SK-N-MC (cell line): ENCODE results near the gene NPLOC4.

Experiments used
- DNase-seq: peaks from one replicate; pipeline ENCODE4 v3.0.0-alpha.2; 2011; ENCODE audit warnings: low read depth, low spot score
- H3K27ac ChIP-seq: fragments of 200-600 bp; sonication (generic); 2 replicates; pipeline ENCODE4 v1.5.1; 2016; ENCODE audit warnings: mixed run types
- H3K36me3 ChIP-seq: fragments of 200-600 bp; sonication (generic); 2 replicates; pipeline ENCODE4 v1.6.1; 2017; ENCODE audit warnings: antibody characterized with exemption, low read length, mixed read lengths; ENCODE audit not compliant: insufficient read depth
- H3K4me3 ChIP-seq: fragments of 200-600 bp; sonication (generic); 2 replicates; pipeline ENCODE4 v1.5.1; 2016
- H3K9ac ChIP-seq: fragments of 200-600 bp; sonication (generic); 2 replicates; pipeline ENCODE4 v1.8.0; 2017; ENCODE audit warnings: mixed run types, mixed read lengths; ENCODE audit not compliant: insufficient read length
- H3K9me3 ChIP-seq: fragments of 200-600 bp; sonication (generic); 2 replicates; pipeline ENCODE4 v1.6.1; 2017; ENCODE audit warnings: low read depth, mild to moderate bottlenecking, antibody characterized with exemption, low read length, moderate library complexity, mixed read lengths
- EZH2 ChIP-seq: fragments of 200-600 bp; sonication (generic); IDR thresholded peaks from one replicate; pipeline ENCODE4 v1.6.1; 2017; ENCODE audit warnings: antibody characterized with exemption
- FOXP2 ChIP-seq: optimal IDR thresholded peaks from 2 replicates; pipeline ENCODE3; 2011; ENCODE audit warnings: mild to moderate bottlenecking, moderate library complexity; ENCODE audit not compliant: insufficient read depth; ENCODE audit errors: extremely low read length, control extremely low read depth
- POLR2AphosphoS5 ChIP-seq: IDR thresholded peaks from 2 replicates; pipeline ENCODE4 v1.6.1; 2012; ENCODE audit warnings: mild to moderate bottlenecking, low read depth, low read length, borderline replicate concordance

Gene NPLOC4

GRCh38 chr17:81528651-81529436, 108.1 kb downstream of the NPLOC4 start:
- Histone ChIP-seq H3K9me3 (no peaks in the 10 kb centered on the region), H3K9ac (no peak overlapping the region), H3K27ac (no peak overlapping the region), H3K4me3 (no peak overlapping the region), H3K36me3 (no peaks in the 10 kb centered on the region)
- TF ChIP-seq POLR2AphosphoS5 (no peak), EZH2 (no peak), FOXP2 (no peak)
- no peak for DNase-seq

GRCh38 chr17:81528384-81528650, 108.6 kb downstream of the NPLOC4 start:
- TF ChIP-seq POLR2AphosphoS5: no peak
- TF ChIP-seq EZH2: no peak
- TF ChIP-seq FOXP2: no peak
- Histone ChIP-seq H3K4me3 (no peak overlapping the region), H3K36me3 (no peaks in the 10 kb centered on the region), H3K9me3 (no peaks in the 10 kb centered on the region), H3K9ac (no peak overlapping the region), H3K27ac (no peak overlapping the region)
- DNase-seq: no peak

DNA sequence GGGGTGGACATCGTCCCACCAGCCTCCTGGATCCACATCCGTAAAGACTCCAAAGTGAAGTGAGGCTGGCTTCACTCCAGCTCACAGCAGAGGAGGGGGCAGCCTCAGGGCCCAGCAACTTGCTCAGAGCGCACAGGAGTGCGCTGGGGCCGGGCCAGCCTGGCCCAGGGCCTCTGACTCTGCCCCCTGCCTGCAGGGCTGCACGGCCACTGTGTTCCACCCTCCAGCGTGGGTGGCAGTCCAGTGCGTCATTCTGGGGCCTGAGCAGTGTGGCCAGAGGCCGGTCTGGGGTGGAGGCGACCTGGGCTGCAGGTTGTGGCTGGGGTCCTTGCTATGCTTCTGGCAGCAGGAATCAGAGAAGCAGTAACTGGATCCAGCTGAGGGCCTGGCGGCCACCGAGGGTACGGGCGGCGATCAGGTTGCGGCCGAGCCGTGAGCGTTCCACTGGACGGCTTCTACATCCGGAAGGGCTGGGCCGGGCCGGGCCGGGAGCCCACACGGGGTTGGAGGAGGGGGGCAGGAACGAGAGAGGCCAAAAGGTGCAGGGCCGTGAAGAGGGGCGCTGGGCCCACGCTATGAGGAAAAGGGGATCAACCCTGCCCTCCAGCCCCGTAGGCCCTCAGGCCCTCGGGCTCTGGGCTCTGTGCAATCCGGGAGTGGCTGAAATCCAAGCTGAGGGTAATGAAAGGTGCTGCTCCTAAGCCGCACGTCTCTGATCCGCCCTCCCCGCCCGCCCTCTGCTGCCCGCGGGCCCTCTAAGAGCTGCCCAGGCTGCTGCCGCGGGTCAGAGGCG, 109.1 kb downstream of the NPLOC4 start, which contains the start of gene FSCN2:
Gene FSCN2, plus strand, starts transcription at position 787 of the 793 bp plus-strand sequence. CDS start 155 bp downstream, outside the sequence.
- no peak within 1 kb of the TSS for H3K4me3 ChIP-seq
- DNase-seq: no peak
- no peak within 1 kb of the TSS for H3K9ac ChIP-seq
- H3K27ac ChIP-seq: no peak within 1 kb of the TSS
- TF ChIP-seq EZH2 (no peak), POLR2AphosphoS5 (no peak), FOXP2 (no peak)
- no peaks in the 10 kb centered on the region for H3K9me3 ChIP-seq
- no peaks in the 10 kb centered on the region for H3K36me3 ChIP-seq

DNA sequence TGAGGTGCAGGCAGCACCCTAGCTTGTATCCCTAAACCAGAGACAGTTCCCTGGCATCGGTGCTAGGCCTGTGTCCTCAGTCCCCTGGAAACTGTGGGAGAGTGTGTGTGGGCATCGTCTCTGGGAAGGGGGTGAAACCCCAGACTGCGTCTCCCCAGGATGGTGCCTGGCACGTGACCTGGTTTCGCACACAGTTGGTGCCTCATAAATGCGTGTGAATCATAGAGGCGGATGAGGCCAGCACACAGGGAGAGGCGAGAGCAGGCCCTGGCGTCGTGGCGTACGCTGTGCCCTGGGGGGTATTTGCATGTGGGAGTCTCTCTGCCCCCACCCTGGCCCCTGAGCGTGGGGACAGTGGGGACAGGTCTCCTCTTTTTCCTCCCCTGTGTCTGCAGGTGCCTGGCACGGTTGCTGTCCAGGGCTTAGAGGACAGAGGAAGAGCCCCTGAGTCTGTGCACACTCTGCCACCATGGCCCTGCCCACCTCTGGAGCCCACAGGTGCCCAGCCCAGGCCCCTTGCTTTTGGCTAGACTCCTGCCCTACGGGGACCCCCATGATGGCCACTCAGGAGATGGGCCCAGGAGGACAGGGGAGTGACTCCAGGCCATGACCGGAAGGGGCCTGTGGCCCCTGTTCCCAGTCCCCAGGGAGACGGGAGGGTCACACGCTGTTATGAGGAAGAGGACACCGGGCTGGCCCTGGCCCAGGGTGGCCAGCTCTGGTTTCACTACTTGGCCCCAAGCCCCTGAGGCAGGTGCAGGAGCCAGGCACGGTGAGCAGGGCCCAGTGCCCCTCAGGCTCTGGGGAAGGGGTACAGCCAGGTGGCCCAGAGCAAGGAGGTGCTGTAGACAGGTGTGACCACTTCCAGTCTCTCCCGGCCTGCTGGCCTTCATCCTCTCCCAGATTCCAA, 110.0 kb downstream of the NPLOC4 start:
- Histone ChIP-seq H3K4me3 (no peak overlapping the region), H3K9me3 (no peaks in the 10 kb centered on the region), H3K27ac (no peak overlapping the region), H3K9ac (no peak overlapping the region), H3K36me3 (no peaks in the 10 kb centered on the region)
- no peak for DNase-seq
- TF ChIP-seq FOXP2 (no peak), EZH2 (no peak), POLR2AphosphoS5 (no peak)

DNA sequence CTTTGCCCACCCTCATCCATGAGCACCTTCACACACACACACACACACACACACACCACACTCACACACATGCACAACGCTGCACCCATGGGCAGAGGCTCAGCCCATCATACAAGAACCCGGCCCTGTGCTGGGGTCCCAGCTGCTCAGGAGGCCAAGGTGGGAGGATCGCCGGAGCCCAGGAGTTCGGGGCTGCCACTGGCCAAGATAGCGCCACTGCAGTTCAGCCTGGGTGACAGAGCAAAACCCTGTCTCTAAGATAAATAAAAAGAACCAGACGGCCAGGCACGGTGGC, 112.1 kb downstream of the NPLOC4 start:
- no peak overlapping the region for H3K4me3 ChIP-seq
- no peaks in the 10 kb centered on the region for H3K36me3 ChIP-seq
- no peaks in the 10 kb centered on the region for H3K9me3 ChIP-seq
- no peak overlapping the region for H3K9ac ChIP-seq
- no peak for TF ChIP-seq EZH2
- no peak for TF ChIP-seq FOXP2
- TF ChIP-seq POLR2AphosphoS5: no peak
- DNase-seq: no peak
- no peak overlapping the region for H3K27ac ChIP-seq

- no peak overlapping the region for H3K27ac ChIP-seq
Observed at GRCh38 chr17:81524039-81524864, 112.7 kb downstream of the NPLOC4 start.

GRCh38 chr17:81523402-81524038, 113.4 kb downstream of the NPLOC4 start:
- H3K4me3 ChIP-seq: no peak overlapping the region
- TF ChIP-seq EZH2 (no peak), POLR2AphosphoS5 (no peak), FOXP2 (no peak)
- no peak overlapping the region for H3K27ac ChIP-seq
- no peak for DNase-seq
- H3K9me3 ChIP-seq: no peaks in the 10 kb centered on the region
- H3K36me3 ChIP-seq: no peaks in the 10 kb centered on the region
- no peak overlapping the region for H3K9ac ChIP-seq

More at GRCh38 chr17:81524039-81524864, 112.7 kb downstream of the NPLOC4 start:
- Histone ChIP-seq H3K4me3 (no peak overlapping the region), H3K9me3 (no peaks in the 10 kb centered on the region), H3K9ac (no peak overlapping the region), H3K36me3 (no peaks in the 10 kb centered on the region)
- no peak for DNase-seq
- TF ChIP-seq POLR2AphosphoS5 (no peak), FOXP2 (no peak), EZH2 (no peak)
